DOHH2 (cell line): ENCODE data around the gene CD47.

Source experiments
- CTCF ChIP-seq: fragments of 200-600 bp; sonication (generic); IDR thresholded peaks from one replicate; pipeline ENCODE4 v1.5.1; 2014; ENCODE audit warnings: antibody characterized with exemption, mild to moderate bottlenecking, low read depth, low read length; ENCODE audit not compliant: poor library complexity, severe bottlenecking
- EZH2phosphoT487 ChIP-seq: fragments of 200-600 bp; sonication (generic); IDR thresholded peaks from 2 replicates; pipeline ENCODE4 v1.6.1; 2017; ENCODE audit warnings: borderline replicate concordance, mild to moderate bottlenecking, antibody characterized with exemption, low read length, moderate library complexity, mixed read lengths

DNA sequence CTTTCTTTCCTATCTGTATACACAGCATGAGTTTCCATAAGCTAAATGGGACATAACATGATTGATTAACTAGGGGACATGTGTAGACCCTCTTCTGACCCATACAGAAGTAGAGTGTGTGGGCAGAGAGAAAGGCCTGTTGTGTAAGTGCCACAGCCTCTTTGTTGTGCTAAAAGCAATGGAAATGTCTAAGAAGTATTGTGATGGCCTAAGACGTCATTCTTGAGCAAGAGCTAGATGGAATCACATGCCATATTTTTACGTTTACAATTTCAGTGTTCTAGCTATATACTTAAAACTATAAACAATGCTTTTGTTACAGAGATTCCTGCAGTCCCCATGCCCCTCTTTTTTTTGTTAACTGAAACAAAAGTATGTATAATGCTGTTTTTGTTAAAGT lies 61.9 kb downstream of the CD47 start:
- TF ChIP-seq CTCF (no peak), EZH2phosphoT487 (no peak)
